DND-41 (cell line): ENCODE measurements around the gene PLPP3.

Experiments
- ATAC-seq: fragments of 200-7000 bp; cut with Tn5 transposase; 3 replicates; pipeline ENCODE4 v1.9.1; 2021; ENCODE audit warnings: low read depth; ENCODE audit not compliant: insufficient read depth
- DNase-seq: peaks from one replicate; pipeline ENCODE4 v3.0.0-alpha.2; 2020
- H2AFZ ChIP-seq: 2 replicates; pipeline ENCODE4 v1.6.0; 2012; ENCODE audit warnings: low read depth, low read length
- H3K27ac ChIP-seq: 2 replicates; pipeline ENCODE4 v1.5.1; 2012; ENCODE audit warnings: low read length, inconsistent platforms
- H3K27me3 ChIP-seq: fragments of 200-600 bp; sonication (generic); 2 replicates; pipeline ENCODE4 v1.6.0; 2012; ENCODE audit warnings: low read length, mild to moderate bottlenecking, inconsistent platforms; ENCODE audit not compliant: insufficient read depth, poor library complexity
- H3K36me3 ChIP-seq: 2 replicates; pipeline ENCODE4 v1.5.1; 2012; ENCODE audit warnings: low read length, inconsistent platforms; ENCODE audit not compliant: insufficient read depth
- H3K4me1 ChIP-seq: 2 replicates; pipeline ENCODE4 v1.5.1; 2012; ENCODE audit warnings: mild to moderate bottlenecking, low read length; ENCODE audit not compliant: insufficient read depth
- H3K4me2 ChIP-seq: 2 replicates; pipeline ENCODE4 v1.6.0; 2012; ENCODE audit warnings: mild to moderate bottlenecking, moderate library complexity, low read length, inconsistent platforms; ENCODE audit not compliant: insufficient read depth
- H3K4me3 ChIP-seq, 2 experiments: fragments of 200-600 bp in 1 of 2; shearing (Covaris generic) in 1 of 2; 2 replicates each; pipeline ENCODE4 v1.5.1; 2012 to 2016; ENCODE audit warnings: inconsistent platforms in 2 of 2, low read length in 2 of 2, mild to moderate bottlenecking in 2 of 2, low read depth in 1 of 2, moderate library complexity in 1 of 2
- H3K79me2 ChIP-seq: 2 replicates; pipeline ENCODE4 v1.6.0; 2012; ENCODE audit warnings: low read length, inconsistent platforms; ENCODE audit not compliant: insufficient read depth
- H3K9ac ChIP-seq: 2 replicates; pipeline ENCODE4 v1.6.0; 2012; ENCODE audit warnings: low read depth, mild to moderate bottlenecking, inconsistent platforms, low read length, moderate library complexity
- H3K9me3 ChIP-seq: 2 replicates; pipeline ENCODE4 v1.5.1; 2012; ENCODE audit warnings: low read length, moderate library complexity, mild to moderate bottlenecking, inconsistent platforms; ENCODE audit not compliant: insufficient read depth, severe bottlenecking
- H4K20me1 ChIP-seq: 2 replicates; pipeline ENCODE4 v1.6.0; 2012; ENCODE audit warnings: low read length; ENCODE audit not compliant: insufficient read depth
- CTCF ChIP-seq: IDR thresholded peaks from 2 replicates; pipeline ENCODE4 v1.5.1; 2012; ENCODE audit warnings: borderline replicate concordance, low read length, moderate library complexity, mild to moderate bottlenecking; ENCODE audit not compliant: poor library complexity, severe bottlenecking; ENCODE audit errors: extremely low read depth
- EZH2 ChIP-seq: IDR thresholded peaks from 3 replicates; pipeline ENCODE4 v1.6.1; 2012; ENCODE audit warnings: borderline replicate concordance, low read depth, mild to moderate bottlenecking, moderate library complexity, low read length, inconsistent platforms; ENCODE audit not compliant: severe bottlenecking

The PLPP3 gene

GRCh38 chr1:56538532-56538931 lies 40.8 kb downstream of the PLPP3 start:
- DNase-seq (no peak), ATAC-seq (no peak)
- no peaks in the 10 kb centered on the region for H3K36me3 ChIP-seq
- H4K20me1 ChIP-seq, result no peaks in the 10 kb centered on the region
- no peak overlapping the region for H3K9ac ChIP-seq
- no peak overlapping the region for H3K4me2 ChIP-seq
- H3K79me2 ChIP-seq, result no peaks in the 10 kb centered on the region
- TF ChIP-seq CTCF (no peak), EZH2 (no peak)
- no peaks in the 10 kb centered on the region for H3K27me3 ChIP-seq
- H3K4me1 ChIP-seq, result peaks cover 35% of the 10 kb centered on the region
- H2AFZ ChIP-seq, result no peak overlapping the region
- H3K27ac ChIP-seq, result no peak overlapping the region
- H3K9me3 ChIP-seq, result no peaks in the 10 kb centered on the region
- no peak overlapping the region for H3K4me3 ChIP-seq

DNA sequence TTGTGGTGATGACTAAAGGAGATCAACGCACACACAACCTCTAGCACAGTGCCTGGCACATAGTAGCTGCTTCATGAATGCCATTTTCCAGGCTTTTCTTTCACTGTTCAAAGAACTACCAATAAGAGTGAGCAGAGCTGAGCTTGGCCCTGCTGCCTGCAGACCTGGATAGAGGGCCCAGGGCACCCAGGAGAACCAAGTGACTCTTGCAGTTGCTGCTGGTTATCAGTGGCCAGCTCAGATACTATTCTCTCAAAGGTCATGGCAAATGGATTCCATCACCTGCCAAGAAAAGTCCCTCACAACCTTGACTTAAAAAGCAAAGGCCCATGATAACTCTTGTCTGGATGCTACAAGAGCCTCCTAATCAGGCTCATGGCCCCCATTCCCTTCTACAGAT lies 41.7 kb downstream of the PLPP3 start:
- no peak overlapping the region for H3K27ac ChIP-seq
- no peaks in the 10 kb centered on the region for H3K9me3 ChIP-seq

DNA sequence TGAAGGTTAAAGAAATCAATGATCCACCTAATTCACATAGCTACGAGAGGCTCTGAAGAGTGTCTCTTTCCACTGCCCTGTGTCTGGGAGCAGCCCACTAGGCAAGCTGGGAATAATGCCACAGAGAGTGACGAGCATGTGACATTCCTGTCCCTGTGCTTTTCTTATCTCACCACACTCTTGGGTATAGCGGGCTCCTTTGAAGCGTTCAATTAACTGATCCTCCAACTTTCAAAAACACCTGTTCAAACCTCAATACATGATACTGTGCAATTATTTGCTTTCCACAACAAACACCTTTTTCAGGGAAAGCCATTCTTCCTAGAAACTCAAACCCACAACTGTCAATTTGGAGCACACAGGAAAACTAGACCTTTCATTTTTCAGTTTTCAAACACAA lies 43.4 kb downstream of the PLPP3 start:
- peak overlapping the region; percentile 61 for H3K27ac ChIP-seq
- DNase-seq (peak; percentile 20), ATAC-seq (peak; percentile 85)
- TF ChIP-seq EZH2 (no peak), CTCF (no peak)
- no peak overlapping the region for H3K4me3 ChIP-seq
- H3K9me3 ChIP-seq, result no peaks in the 10 kb centered on the region
- H3K27me3 ChIP-seq, result no peaks in the 10 kb centered on the region
- H3K79me2 ChIP-seq, result no peaks in the 10 kb centered on the region
- H3K9ac ChIP-seq, result no peak overlapping the region
- H3K4me1 ChIP-seq, result peaks cover 35% of the 10 kb centered on the region
- H4K20me1 ChIP-seq, result no peaks in the 10 kb centered on the region
- H3K4me2 ChIP-seq, result peak overlapping the region; percentile 47
- H3K36me3 ChIP-seq, result no peaks in the 10 kb centered on the region
- no peak overlapping the region for H2AFZ ChIP-seq

More for the DNA sequence above, 41.7 kb downstream of the PLPP3 start:
- Histone ChIP-seq H3K4me3 (no peak overlapping the region), H3K79me2 (no peaks in the 10 kb centered on the region), H2AFZ (no peak overlapping the region), H3K27me3 (no peaks in the 10 kb centered on the region), H3K36me3 (no peaks in the 10 kb centered on the region), H3K9ac (no peak overlapping the region), H3K4me1 (peaks cover 35% of the 10 kb centered on the region), H3K4me2 (no peak overlapping the region), H4K20me1 (no peaks in the 10 kb centered on the region)
- ATAC-seq, result no peak
- TF ChIP-seq CTCF, result no peak
- no peak for TF ChIP-seq EZH2
- no peak for DNase-seq

GRCh38 chr1:56535362-56535761 lies 44.0 kb downstream of the PLPP3 start:
- Histone ChIP-seq H3K36me3 (no peaks in the 10 kb centered on the region), H3K4me1 (peaks cover 31% of the 10 kb centered on the region)
- no peak for TF ChIP-seq CTCF

More at GRCh38 chr1:56535362-56535761, 44.0 kb downstream of the PLPP3 start:
- H3K9ac ChIP-seq, result no peak overlapping the region
- no peak overlapping the region for H3K27ac ChIP-seq
- DNase-seq (no peak), ATAC-seq (no peak)
- H3K79me2 ChIP-seq, result no peaks in the 10 kb centered on the region
- no peak overlapping the region for H2AFZ ChIP-seq
- no peak overlapping the region for H3K4me2 ChIP-seq
- H3K27me3 ChIP-seq, result no peaks in the 10 kb centered on the region
- no peaks in the 10 kb centered on the region for H4K20me1 ChIP-seq
- no peaks in the 10 kb centered on the region for H3K9me3 ChIP-seq
- no peak overlapping the region for H3K4me3 ChIP-seq
